ENCODE results near the gene RPS21. TPM values are rescaled to one million over a fixed set of nuclear protein-coding genes. Genes with fewer than 3 reads are reported as not detected.
A peak's percentile ranks its signal among the peaks of the same experiment; 100 is the strongest.

The RPS21 gene
- total and polyA plus RNA-seq, 4 donors = 278 to 1,588 (median 439) TPM

DNA sequence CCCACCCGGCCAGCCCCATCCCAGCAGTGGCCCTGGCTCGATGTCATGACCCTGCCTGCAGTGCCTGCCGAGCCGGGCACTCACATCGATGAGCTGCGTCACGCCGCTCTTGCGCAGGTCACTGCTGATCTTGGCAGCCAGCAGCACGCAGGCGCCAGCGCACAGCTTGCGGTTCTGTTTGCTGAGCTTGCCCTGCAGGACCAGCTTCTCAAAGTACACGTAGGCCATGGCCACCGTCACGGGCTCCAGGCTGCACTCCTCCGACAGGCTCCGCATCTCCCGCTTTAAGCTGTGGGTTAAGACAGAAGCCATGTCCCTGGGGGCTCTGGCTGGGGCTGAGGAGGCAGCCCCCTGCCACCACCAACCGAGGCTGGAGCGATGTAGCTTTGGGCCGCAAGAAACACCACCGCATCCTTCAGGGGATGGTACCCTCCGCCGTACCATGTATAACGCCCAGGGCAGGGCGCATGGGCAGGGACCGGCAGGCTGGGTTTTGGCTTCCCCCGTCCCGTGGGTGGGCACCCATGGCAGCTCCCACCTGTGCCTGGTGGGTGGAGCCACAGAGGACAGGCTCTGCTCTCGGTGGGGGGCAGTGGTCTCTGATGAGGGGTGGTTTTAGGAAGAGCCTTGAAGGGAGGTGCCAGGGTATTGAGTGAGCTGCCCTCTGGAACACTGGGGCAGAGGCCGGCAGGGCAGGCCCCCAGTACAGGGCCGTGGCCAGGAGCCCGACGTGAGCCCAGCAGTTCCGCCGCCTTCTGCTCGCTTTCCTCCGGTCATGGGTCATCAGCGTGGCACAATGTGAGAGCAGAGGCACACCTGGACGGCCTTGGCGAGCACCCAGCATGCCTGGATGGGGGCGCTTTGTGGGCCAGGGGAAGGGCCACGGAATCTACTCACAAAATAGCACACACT, 4.5 kb downstream of the RPS21 start:
- TF ChIP-seq HNF4A (conservative IDR thresholded peaks at IDR 0.05) (peak in 1 of 2 donors; percentile 78), GABPA (IDR thresholded peaks at IDR 0.05 in 1 of 2, conservative IDR thresholded peaks at IDR 0.05 in 1 of 2) (peak in 1 of 2 donors; percentile 49), RAD21 (IDR thresholded peaks at IDR 0.05) (no peak), RXRA (IDR thresholded peaks at IDR 0.05) (peak in 1 of 2 donors; percentile 80), NR2F2 (IDR thresholded peaks at IDR 0.05) (no peak)
- TF ChIP-seq, protein P1, sequence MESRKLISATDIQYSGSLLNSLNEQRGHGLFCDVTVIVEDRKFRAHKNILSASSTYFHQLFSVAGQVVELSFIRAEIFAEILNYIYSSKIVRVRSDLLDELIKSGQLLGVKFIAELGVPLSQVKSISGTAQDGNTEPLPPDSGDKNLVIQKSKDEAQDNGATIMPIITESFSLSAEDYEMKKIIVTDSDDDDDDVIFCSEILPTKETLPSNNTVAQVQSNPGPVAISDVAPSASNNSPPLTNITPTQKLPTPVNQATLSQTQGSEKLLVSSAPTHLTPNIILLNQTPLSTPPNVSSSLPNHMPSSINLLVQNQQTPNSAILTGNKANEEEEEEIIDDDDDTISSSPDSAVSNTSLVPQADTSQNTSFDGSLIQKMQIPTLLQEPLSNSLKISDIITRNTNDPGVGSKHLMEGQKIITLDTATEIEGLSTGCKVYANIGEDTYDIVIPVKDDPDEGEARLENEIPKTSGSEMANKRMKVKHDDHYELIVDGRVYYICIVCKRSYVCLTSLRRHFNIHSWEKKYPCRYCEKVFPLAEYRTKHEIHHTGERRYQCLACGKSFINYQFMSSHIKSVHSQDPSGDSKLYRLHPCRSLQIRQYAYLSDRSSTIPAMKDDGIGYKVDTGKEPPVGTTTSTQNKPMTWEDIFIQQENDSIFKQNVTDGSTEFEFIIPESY (IDR thresholded peaks at IDR 0.05) = no peak
- H3K36me3 ChIP-seq (ENCODE audit: control insufficient read depth in 4 of 4, insufficient read depth in 3 of 4, low read depth in 1 of 4, low read length in 3 of 4) = peaks cover 0 to 15% (median 4%) of the 10 kb centered on the region in 4 donors
- no peak overlapping the region for H3K4me3 ChIP-seq (ENCODE audit: low read depth in 1 of 3, low read length in 3 of 3)
- WGBS = 64% methylated on average over 44 of the region's 44 CpGs
- H3K9me3 ChIP-seq (ENCODE audit: control insufficient read depth in 4 of 4, low read length in 3 of 4) = no peaks in the 10 kb centered on the region
- peak overlapping the region; percentile 60 to 69 for H3K27ac ChIP-seq (ENCODE audit: low read depth in 1 of 2, low read length in 2 of 2)
- H3K27me3 ChIP-seq (ENCODE audit: control insufficient read depth in 4 of 4, insufficient read depth in 4 of 4, low read length in 3 of 4) = no peaks in the 10 kb centered on the region
- H3K9ac ChIP-seq (ENCODE audit: low read depth in 1 of 2, low read length in 2 of 2) = no peak overlapping the region
- no peak for DNase-seq (ENCODE audit: low spot score)
- H3K4me1 ChIP-seq (ENCODE audit: control insufficient read depth in 4 of 4, insufficient read depth in 4 of 4, low read length in 3 of 4) = peaks cover 8 to 35% (median 29%) of the 10 kb centered on the region in 4 donors

DNA sequence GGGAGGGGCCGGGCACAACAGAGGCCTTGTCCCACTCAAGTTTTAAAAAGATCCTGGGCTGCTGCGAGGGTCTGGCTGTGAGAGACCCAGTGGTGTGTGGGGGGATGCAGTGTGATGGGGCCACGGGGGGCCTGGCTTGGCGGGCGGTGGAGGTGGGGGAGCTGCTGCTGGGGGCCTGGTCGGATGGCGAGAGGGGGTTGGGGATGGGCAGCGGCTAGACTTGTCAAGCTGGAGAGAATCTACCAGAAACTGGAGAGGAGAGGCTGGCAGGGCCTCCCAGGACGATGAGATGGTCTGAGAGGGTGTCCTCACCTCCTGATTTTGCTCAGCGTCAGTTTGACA, 5.1 kb downstream of the RPS21 start:
- 95% methylated on average over 10 of the region's 10 CpGs for WGBS
- TF ChIP-seq RXRA (IDR thresholded peaks at IDR 0.05) = no peak
- H3K36me3 ChIP-seq (ENCODE audit: control insufficient read depth in 4 of 4, insufficient read depth in 3 of 4, low read depth in 1 of 4, low read length in 3 of 4) = peaks cover 0 to 15% (median 4%) of the 10 kb centered on the region in 4 donors
- peaks cover 8 to 35% (median 28%) of the 10 kb centered on the region in 4 donors for H3K4me1 ChIP-seq (ENCODE audit: control insufficient read depth in 4 of 4, insufficient read depth in 4 of 4, low read length in 3 of 4)
- no peak overlapping the region for H3K27ac ChIP-seq (ENCODE audit: low read depth in 1 of 2, low read length in 2 of 2)
- no peaks in the 10 kb centered on the region for H3K27me3 ChIP-seq (ENCODE audit: control insufficient read depth in 4 of 4, insufficient read depth in 4 of 4, low read length in 3 of 4)
- no peak for DNase-seq (ENCODE audit: low spot score)
- no peaks in the 10 kb centered on the region for H3K9me3 ChIP-seq (ENCODE audit: control insufficient read depth in 4 of 4, low read length in 3 of 4)
- H3K4me3 ChIP-seq (ENCODE audit: low read depth in 1 of 3, low read length in 3 of 3) = no peak overlapping the region
- H3K9ac ChIP-seq (ENCODE audit: low read depth in 1 of 2, low read length in 2 of 2) = no peak overlapping the region

DNA sequence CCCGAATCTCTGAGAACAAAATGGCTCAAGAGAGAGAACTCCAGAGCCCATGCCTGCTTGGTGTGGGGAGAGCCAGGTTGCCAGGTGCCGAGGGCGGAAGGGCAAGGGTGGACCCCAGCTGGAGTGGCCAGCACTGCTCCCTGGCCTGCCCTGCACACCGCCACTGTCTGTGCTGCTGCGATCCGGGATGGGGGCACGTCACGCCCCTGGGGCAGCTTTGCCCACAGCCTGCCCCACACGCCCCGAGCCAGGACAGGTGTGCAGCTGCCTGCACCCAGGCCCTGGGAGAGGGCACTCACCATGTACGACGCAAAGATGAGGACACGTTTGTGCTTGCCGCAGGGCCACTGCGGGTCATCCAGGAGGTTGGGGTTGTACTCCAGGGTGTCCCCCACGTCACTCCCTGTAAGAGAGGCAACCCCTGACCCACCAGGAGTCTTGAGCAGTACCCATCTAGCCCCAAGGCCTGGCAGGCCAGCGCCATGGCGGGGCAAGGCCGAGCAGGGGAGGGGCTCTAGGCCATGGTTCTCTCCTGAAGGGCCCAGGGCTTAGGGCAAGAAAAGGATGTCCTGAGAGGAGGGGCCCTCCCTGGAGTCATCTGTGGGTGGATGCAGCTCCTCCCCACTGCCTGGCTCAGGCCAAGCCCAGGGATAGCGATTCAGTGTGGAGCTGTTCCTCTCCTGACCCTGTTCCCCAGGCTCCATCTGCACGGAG, 5.9 kb downstream of the RPS21 start:
- no peak overlapping the region for H3K9ac ChIP-seq (ENCODE audit: low read depth in 1 of 2, low read length in 2 of 2)
- peaks cover 8 to 30% (median 24%) of the 10 kb centered on the region in 4 donors for H3K4me1 ChIP-seq (ENCODE audit: control insufficient read depth in 4 of 4, insufficient read depth in 4 of 4, low read length in 3 of 4)
- H3K36me3 ChIP-seq (ENCODE audit: control insufficient read depth in 4 of 4, insufficient read depth in 3 of 4, low read depth in 1 of 4, low read length in 3 of 4) = peaks cover 0 to 15% (median 4%) of the 10 kb centered on the region in 4 donors
- H3K27ac ChIP-seq (ENCODE audit: low read depth in 1 of 2, low read length in 2 of 2) = no peak overlapping the region
- WGBS = 94% methylated on average over 21 of the region's 21 CpGs
- no peaks in the 10 kb centered on the region for H3K9me3 ChIP-seq (ENCODE audit: control insufficient read depth in 4 of 4, low read length in 3 of 4)
- H3K4me3 ChIP-seq (ENCODE audit: low read depth in 1 of 3, low read length in 3 of 3) = no peak overlapping the region
- DNase-seq (ENCODE audit: low spot score) = no peak
- TF ChIP-seq FOXA2 (IDR thresholded peaks at IDR 0.05) (no peak), HNF4A (conservative IDR thresholded peaks at IDR 0.05) (no peak), YY1 (IDR thresholded peaks at IDR 0.05) (no peak), JUND (IDR thresholded peaks at IDR 0.05) (no peak), TAF1 (conservative IDR thresholded peaks at IDR 0.05) (no peak)
- TF ChIP-seq, protein P2, sequence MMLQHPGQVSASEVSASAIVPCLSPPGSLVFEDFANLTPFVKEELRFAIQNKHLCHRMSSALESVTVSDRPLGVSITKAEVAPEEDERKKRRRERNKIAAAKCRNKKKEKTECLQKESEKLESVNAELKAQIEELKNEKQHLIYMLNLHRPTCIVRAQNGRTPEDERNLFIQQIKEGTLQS (IDR thresholded peaks at IDR 0.05) = no peak
- H3K27me3 ChIP-seq (ENCODE audit: control insufficient read depth in 4 of 4, insufficient read depth in 4 of 4, low read length in 3 of 4) = no peaks in the 10 kb centered on the region

All from liver (tissue), 9 donors.